GM15510 (cell line): Measurements from ENCODE around the gene SAMD4A.

Experiments
- POLR2A ChIP-seq: IDR thresholded peaks from 3 replicates; pipeline ENCODE4 v1.6.1; 2011; ENCODE audit warnings: borderline replicate concordance; ENCODE audit not compliant: insufficient read length; ENCODE audit errors: extremely low read depth

Gene SAMD4A, protein sequence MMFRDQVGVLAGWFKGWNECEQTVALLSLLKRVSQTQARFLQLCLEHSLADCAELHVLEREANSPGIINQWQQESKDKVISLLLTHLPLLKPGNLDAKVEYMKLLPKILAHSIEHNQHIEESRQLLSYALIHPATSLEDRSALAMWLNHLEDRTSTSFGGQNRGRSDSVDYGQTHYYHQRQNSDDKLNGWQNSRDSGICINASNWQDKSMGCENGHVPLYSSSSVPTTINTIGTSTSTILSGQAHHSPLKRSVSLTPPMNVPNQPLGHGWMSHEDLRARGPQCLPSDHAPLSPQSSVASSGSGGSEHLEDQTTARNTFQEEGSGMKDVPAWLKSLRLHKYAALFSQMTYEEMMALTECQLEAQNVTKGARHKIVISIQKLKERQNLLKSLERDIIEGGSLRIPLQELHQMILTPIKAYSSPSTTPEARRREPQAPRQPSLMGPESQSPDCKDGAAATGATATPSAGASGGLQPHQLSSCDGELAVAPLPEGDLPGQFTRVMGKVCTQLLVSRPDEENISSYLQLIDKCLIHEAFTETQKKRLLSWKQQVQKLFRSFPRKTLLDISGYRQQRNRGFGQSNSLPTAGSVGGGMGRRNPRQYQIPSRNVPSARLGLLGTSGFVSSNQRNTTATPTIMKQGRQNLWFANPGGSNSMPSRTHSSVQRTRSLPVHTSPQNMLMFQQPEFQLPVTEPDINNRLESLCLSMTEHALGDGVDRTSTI

GRCh38 chr14:54566410-54567223 is at the start of gene SAMD4A:
Gene SAMD4A, plus strand, starts transcription at chr14:54567128. Its CDS starts 789 bp downstream, at chr14:54567917.
- peak; percentile 43 for TF ChIP-seq POLR2A

- TF ChIP-seq POLR2A = no peak
Measured at GRCh38 chr14:54524410-54524809, 42.5 kb upstream of the SAMD4A start.

GRCh38 chr14:54528973-54529372 is 38.0 kb upstream of the SAMD4A start:
- TF ChIP-seq POLR2A = no peak

DNA sequence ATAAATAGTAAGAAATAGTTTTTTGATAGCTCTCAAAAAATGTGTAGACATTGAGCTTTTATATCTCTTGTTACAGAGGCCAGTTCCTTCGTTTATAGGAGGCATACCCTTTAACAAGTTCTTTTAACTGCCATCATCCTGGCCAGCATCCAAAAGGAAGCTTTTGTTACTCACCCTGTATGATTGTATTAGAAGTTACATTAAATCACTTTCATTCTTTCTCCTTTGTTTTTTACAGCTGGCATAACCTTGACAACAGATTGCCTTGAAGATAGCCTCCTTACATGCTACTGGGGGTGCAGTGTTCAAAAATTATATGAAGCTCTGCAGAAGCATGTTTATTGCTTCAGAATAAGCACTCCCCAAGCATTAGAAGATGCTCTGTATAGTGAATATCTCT is 37.1 kb upstream of the SAMD4A start:
- TF ChIP-seq POLR2A = no peak

DNA sequence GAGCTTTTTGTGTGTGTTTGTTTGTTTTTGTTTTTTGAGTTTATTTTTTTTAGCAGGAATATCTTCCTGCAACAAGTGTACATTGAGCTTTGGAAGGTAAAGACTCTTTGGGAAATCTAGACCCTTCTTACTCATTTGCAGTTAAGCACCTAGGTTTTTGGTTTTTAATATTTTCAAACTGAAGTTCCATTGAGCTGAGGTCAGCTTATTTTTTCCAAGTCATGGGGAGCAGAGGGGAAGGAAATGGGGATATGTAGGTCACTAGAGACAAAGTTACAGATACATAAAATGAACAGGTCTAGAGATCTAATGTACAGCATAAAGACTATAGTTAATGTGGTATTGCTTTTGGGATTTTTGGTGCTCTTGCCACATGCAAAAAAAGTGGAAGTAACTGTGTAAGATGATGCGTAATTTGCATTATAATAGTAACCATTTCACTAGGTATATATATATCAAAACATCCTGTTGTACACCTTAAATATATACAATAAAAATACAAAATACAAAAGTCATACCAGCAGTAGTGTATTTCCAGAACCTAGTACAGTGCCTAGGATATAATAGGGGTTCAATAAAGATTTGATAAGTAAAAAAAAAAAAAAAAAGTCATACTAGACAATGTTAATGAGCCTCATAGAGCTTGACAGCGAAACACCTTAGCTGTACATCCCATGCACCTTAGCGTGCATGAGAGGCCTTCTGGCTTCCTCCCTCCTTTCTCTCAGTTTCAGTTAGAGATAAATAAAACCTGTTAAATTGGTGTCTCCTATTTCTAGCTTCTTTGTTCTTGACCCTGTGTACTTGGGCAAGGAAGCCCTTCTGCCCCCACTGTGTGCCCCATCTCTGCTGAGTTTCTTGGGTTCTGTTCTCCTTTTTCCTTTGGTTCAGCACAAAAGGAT is 34.6 kb upstream of the SAMD4A start:
- TF ChIP-seq POLR2A = no peak

DNA sequence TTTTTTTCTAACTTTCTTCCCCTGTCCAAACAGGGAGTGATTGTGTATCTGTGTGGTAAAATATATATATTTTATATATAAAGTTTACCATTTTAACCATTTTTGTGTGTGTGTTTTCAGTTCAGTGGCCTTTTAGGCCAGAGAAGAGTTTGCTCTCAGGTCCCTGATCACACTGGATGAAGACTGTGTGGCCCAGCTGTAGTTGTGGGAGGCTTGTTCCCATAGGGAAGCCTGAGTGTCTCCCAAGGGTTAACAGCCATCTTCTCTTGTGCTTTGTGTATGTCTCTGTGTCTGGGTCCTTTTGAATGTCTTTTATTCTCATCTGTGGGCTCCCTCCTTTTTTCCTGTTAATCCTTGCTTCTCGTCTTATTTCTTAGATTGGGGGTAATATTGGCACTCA is 33.8 kb upstream of the SAMD4A start:
- TF ChIP-seq POLR2A = no peak

DNA sequence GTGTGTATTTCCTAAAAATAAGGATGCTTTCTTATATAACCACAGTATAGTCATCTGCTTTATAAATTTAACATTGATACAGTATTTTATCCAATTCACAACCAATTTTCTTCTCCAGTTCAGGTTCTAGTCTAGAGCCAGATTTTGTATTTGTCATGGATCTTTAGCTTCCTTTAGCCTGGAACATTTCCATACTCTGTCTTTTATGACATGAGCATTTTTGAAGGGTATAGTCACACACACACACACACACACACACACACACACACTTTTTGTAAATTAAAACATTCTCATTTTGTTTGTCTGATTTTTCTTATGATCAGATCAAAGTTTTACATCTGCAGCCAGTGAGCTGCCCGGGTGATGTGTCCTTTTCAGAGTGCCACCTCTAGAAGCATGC is 31.8 kb upstream of the SAMD4A start:
- no peak for TF ChIP-seq POLR2A

GRCh38 chr14:54535646-54536045 is 31.3 kb upstream of the SAMD4A start:
- TF ChIP-seq POLR2A = no peak

DNA sequence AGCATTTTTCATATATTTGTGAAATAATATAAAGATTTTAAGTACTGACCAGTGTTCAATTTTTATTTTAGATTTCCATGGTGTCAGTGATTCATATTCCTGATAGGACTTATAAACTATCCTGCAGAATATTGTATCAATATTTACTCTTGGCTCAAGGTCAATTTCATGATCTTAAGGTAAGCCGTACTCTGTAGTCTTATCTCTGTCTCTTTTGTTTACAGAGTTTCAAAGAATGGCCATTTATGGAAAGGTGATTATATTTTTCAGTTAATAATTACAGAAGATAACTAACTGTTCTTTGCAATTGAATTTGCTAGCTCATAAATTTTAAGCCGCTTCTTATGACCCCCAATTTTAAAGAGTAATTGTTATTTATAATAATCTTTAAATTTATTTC is 29.3 kb upstream of the SAMD4A start:
- no peak for TF ChIP-seq POLR2A

DNA sequence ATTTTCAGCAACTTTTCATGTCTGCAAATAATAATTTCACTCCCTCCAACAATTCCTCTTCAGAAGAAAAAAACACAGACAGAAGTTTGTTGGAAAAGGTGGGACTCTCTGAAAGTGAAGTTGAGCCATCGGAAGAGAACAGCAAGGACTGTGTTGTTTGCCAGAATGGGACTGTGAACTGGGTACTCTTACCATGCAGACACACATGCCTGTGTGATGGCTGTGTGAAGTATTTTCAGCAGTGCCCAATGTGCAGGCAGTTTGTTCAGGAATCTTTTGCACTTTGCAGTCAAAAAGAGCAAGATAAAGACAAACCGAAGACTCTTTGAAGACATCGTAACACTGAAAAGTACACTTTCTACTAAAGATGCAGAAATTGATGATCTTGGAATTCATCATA is 28.9 kb upstream of the SAMD4A start:
- TF ChIP-seq POLR2A = no peak

DNA sequence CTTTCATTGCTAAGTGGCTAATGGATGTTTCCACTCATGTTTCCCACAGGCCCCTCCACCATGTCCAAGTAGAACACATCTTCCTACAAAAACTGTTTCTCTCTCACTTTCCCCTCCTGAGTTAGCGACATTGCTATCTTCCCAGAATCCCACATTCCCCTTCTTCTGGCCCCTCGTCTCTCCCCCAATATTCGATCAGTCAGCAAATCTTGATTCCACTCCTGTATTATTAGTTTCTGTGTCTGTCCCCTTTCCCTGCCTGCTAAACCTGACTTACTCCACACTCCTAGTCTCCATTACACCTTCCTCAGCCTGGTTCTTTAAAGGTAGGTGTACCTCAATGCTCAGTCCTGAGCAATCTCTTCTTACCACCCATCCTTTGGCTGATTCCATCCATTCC is 19.3 kb upstream of the SAMD4A start:
- TF ChIP-seq POLR2A = no peak

DNA sequence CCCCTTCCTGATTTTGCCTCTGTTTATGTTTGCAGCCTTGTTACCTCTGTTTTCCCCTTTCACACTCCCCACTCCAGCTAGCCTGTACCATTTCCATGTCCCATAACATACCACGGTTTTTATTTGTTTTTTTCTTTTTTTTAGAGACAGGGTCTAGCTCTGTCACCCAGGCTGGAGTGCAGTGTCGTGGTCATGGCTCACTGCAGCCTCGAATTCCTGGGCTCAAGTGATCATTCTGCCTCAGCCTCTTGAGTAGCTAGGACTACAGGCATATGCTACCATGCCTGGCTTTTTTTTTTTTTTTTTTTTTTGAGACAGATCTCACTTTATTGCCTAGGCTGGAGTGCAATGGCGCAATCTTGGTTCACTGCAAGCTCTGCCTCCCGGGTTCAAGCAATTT is 18.4 kb upstream of the SAMD4A start:
- TF ChIP-seq POLR2A = no peak

DNA sequence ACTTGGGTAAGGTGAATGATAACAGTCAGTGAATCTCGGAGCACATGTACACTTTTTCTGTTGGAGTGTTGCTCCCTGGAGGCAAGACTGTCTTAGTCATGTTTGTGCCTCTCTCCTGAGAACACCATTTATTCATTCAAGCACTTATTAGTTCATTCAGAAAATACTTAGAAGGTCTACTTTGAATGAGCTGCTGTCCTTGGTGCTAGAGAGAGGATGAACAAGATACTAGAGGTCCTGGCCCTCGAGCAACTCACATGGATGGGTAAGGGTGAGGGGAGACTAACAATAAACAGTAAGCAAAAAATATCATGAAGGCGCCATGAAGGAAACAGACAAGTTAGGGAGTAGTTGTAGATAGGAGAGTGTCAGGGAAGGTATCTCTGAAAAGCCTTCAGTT is 17.1 kb upstream of the SAMD4A start:
- no peak for TF ChIP-seq POLR2A

DNA sequence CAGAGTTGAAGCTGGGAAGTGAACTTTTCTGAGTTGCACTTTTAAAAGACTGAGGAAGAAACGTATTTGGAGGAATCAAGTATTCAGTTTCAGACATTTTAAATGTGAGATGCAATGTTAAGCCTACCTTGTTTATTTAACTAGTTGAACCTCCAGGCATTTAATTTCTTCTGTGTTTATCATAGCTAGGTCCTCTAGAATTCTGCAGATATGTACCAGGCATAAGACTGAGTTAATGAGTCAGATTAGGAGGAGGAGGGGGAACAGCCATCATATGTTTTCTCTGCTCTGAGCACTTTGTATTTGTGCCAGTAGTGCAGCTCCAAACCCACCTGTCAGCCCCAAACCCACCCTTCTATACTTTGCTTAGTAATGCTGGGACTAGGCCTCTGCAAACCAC is 16.4 kb upstream of the SAMD4A start:
- no peak for TF ChIP-seq POLR2A
